ENCODE results near the gene CLDN11.

CLDN11 gene

GRCh38 chr3:170426240-170426797, 7.7 kb downstream of the CLDN11 start:
- H3K4me3 ChIP-seq (ENCODE audit: low read depth, low read length), result no peak overlapping the region

DNA sequence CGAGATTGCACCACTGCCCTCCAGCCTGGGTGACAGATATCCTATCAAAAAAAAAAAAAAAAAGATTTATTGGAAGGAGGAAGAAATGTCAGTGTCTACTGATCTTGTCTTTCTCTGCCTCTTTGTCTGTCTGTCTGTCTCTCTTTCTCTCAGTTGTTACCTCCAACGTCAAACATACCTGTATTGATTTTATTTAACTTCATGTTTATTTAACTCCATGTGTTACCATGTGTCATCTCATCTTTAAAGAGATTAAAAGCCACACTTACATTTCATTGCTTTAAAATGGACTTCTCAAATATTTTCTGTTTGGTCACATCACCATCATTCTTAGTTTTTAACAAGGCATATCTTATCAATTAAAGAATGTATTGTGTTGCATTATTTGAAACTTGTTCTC, 9.4 kb downstream of the CLDN11 start:
- no peak overlapping the region for H3K4me3 ChIP-seq (ENCODE audit: low read depth, low read length)

GRCh38 chr3:170429050-170429449, 10.4 kb downstream of the CLDN11 start:
- H3K4me3 ChIP-seq (ENCODE audit: low read depth, low read length), result no peak overlapping the region

- H3K4me3 ChIP-seq (ENCODE audit: low read depth, low read length), result no peak overlapping the region
These were observed 12.4 kb downstream of the CLDN11 start for GRCh38 chr3:170431054-170431453.

DNA sequence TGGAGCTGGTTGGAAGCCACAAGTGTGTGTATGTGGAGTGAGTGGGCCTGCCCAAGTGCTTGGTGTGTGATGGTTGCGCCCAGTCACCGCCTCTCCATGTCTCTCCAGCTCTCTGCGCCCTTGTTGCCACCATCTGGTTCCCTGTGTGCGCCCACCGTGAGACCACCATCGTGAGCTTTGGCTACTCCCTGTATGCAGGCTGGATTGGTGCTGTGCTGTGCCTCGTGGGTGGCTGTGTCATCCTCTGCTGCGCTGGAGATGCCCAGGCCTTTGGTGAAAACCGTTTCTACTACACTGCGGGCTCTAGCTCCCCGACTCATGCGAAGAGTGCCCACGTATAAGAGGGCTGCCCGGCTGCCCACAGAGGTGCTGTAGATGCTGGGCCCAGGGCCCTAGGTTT, 13.7 kb downstream of the CLDN11 start:
- H3K4me3 ChIP-seq (ENCODE audit: low read depth, low read length), result no peak overlapping the region

DNA sequence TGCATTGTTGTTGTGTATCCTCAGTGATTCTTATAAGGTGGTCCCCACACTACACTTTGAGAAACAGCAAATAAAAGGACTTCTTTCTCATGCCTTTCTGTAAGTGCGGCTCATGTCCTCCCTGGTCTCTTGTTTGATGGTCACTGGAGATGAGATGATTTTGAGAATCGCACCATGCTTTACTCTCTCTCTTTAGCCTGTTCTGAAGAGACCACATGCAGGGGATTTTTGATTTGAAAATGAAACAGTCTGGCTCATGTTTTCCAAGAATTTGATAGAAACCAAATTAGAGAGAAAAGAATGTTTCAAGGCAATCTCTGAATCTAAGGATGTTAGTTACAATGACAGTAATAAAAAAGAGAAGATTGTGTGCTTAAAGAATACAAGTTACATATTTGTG, 18.0 kb downstream of the CLDN11 start:
- no peak overlapping the region for H3K4me3 ChIP-seq (ENCODE audit: low read depth, low read length)

- no peak overlapping the region for H3K4me3 ChIP-seq (ENCODE audit: low read depth, low read length)
These were observed 18.5 kb downstream of the CLDN11 start for GRCh38 chr3:170437176-170437575.

- H3K4me3 ChIP-seq (ENCODE audit: low read depth, low read length), result no peak overlapping the region
These were observed 19.2 kb downstream of the CLDN11 start for GRCh38 chr3:170437696-170438407.

DNA sequence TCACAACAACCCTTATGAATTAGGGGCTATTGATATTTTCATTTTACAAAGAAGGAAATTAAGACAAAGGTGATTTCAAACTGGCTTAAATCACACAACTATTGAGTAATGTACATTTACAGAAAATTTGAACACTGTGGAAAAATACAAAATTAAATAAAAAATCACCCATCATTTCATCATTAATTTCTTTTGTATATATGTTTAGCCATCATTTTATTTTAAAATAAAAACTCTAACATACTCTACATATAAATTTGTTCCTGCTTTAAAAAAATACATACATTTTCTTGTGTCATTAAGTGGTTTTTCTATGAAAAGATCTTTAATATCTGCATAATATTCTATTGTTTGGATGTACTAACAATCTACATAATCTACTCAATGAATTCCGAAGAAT, 20.2 kb downstream of the CLDN11 start:
- no peak overlapping the region for H3K4me3 ChIP-seq (ENCODE audit: low read depth, low read length)

DNA sequence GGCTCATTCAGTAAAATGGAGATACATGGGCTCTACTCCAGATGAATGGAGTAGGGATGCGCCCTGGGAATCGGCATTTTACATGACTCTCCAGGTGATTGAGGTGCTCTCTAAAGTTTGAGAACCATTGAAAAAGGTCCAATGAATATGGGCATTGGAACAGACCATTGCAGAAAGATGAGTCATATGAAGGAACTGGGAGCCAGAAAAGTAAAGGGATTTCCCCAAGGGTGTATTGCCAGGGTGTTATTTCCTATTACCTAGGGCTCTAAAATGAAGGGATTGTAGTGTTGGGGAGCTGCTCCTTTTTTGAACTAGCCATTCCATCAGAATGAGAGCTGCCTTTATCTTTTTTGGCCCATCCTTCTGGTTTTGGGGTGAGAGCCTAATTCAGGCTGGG, 21.7 kb downstream of the CLDN11 start:
- no peak overlapping the region for H3K4me3 ChIP-seq (ENCODE audit: low read depth, low read length)

DNA sequence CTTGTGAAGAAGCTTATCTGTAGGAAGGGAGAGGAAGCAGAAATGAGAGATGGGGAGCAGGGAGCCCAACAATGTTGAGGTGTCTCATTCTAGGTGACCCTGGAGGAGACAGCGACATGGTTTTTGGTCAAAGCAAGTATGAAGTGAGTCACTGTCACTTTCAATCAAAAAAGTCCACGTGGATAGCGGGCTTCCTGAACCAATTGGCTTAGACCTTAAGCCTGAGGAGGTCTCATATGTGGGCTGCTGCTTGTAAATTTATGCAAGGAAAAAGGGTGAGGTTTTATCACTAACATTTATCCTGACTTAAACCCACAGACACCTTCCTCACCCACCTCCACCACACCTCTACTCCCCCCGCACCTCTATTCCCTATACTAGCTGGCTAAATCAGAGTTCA, 22.7 kb downstream of the CLDN11 start:
- H3K4me3 ChIP-seq (ENCODE audit: low read depth, low read length), result no peak overlapping the region

DNA sequence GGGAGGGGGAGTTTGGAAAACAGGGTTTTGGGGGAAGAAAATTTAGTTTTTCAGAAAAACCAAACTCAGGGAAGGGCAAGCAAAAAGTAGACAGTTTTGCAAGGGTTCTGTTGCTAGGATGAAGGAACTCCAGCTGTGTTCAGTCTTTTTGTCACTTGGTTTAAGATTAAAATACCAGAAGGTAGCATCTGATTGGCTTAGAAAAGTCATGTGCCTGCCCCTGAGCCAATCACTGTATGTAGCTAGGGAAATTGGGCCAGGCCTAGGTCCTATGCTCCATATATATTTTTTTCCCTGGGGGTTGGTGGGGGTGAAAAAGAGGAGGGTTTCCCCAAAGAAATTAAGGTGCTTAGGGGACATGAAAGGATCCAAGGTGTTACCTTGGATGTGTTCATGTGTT, 24.3 kb downstream of the CLDN11 start:
- no peak overlapping the region for H3K4me3 ChIP-seq (ENCODE audit: low read depth, low read length)

DNA sequence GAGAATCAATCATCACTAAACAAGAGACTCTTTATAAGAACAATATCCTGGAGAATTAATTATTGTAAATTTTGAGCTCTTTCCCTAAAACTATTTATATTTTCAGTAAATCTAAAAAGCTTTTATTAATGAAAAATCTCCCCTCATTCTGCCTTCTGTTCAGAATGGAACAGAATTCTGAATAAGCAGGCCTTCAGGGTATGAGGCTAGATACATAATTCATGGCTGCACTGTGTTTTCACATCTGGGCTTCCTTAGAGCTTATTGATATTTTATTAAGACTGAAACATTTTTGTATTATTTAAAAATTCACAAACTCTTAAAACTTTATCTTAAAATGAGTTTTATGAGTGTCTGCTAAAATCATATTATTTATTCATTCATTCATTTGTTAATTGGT, 24.8 kb downstream of the CLDN11 start:
- no peak overlapping the region for H3K4me3 ChIP-seq (ENCODE audit: low read depth, low read length)

DNA sequence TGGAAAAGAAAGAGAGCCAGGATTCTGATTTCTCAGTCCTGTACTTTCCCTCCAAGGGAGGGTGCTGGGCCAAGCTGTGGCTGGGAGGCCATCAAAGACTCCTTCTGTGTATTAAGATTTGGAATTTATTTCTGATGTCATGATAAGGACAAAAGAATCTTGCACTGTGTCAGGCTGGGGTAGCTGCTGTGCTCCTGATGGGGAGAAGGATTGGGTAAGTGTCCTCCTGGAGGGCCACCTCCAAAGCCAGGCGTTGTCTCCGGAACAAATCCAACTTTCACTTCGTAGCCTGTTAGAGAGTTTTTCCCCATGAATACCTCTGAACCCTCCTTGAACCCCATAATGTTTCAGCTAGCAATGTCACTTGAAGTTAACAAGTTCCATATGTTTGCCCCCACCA, 29.9 kb downstream of the CLDN11 start:
- no peak overlapping the region for H3K4me3 ChIP-seq (ENCODE audit: low read depth, low read length)

DNA sequence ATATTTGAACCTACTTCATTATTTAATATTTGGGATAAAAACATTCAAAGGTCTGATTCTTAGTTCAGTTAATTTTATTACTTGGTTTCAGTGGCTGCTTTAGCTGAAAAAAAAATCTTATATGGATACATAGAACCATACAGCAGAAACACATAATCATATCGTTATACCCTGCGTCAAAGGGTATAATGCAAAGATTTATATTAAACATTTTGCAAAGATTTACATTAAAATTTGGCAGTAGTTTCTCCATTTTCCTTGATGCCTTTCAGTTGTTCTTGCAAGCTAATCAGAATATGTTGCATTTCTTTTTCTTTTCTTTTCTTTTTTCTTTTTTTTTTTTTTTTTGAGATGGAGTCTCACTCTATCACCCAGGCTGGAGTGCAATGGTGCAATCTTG, 31.4 kb downstream of the CLDN11 start:
- H3K4me3 ChIP-seq (ENCODE audit: low read depth, low read length), result no peak overlapping the region

DNA sequence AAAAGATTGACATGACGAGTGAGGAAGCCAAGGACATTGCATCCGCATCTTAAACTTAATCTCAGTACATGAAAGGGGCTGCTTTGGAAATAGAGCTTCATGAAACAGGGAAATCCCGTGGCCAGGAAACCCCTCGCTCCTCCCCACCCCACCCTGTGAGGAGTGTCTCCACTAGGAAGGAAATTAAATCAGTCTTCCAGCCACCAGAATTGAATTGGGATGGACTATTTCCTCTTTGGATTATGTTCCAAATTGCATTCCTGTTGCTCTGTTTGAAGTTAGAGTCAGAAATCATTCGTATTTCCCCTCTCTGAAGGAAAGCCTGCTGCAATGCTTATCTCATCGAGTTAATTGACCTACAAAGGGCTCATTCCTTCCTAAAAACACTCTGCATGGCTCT, 35.8 kb downstream of the CLDN11 start:
- no peak overlapping the region for H3K4me3 ChIP-seq (ENCODE audit: low read depth, low read length)

DNA sequence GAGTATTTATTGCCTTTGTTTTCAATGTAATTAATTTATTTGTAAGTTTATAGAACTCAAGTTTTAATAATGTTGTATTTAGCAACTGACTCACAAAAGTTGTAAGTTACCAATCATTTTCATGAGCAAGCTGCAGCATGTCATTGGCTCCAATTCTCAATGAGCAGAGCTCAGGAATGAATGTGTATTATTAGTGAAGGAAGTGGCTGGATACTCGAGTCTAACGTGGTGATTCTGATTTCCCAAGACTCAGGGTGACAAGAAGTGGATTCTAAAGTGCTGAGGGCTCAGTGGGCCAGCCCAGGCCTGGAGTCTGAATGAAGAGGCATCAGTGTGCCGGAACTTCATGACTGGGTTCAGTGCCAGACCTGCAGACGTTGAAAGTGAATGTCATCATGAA, 39.6 kb downstream of the CLDN11 start:
- no peak overlapping the region for H3K4me3 ChIP-seq (ENCODE audit: low read depth, low read length)

GRCh38 chr3:170463011-170463410, 44.3 kb downstream of the CLDN11 start:
- no peak overlapping the region for H3K4me3 ChIP-seq (ENCODE audit: low read depth, low read length)

DNA sequence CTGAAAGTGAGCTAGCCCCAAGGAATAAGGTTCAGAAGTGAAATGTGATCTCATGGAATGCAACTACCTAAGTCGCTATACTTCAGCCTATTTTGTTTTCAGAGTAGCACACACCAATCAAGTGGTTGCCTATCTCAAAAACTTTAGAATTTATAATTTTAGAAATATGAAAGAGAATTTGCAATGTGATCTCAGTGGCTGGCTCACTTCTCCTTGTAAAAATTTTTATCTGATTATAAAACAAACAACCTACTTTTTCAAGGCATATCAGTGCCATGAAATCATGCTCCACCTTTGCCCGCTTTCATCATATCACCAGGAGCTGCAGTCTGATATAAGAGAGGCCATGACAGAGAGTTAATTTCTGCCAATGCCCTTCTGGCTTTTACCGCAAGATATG, 47.3 kb downstream of the CLDN11 start:
- H3K4me3 ChIP-seq (ENCODE audit: low read depth, low read length), result no peak overlapping the region

- no peak overlapping the region for H3K4me3 ChIP-seq (ENCODE audit: low read depth, low read length)
These were observed 48.3 kb downstream of the CLDN11 start for GRCh38 chr3:170467007-170467406.

DNA sequence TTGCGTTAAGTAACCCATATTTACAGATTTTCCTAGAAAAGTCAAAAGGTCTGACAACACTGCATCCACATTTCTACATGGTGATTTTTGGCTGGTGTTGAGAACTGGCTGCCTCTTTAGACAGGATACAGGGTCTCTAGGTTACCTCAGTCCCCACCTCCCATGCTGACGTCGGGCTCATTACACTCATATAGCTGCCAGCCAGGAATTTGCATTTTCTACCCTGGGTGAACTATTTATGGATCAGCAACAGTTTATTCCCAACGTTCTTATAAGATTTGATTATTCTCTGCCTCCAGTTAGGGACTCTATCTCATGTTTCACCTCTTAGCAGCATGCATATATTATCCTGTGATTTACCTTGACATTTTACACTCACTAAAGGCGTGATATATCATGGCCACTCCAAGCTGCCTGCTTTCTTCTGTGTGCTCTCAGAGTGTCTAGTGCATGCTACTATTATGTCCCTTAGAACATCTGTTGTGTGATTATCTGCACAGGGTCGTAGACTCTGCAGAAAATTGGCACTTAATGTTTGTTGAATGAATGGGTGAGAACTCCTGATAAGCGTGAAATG, 49.0 kb downstream of the CLDN11 start:
- H3K4me3 ChIP-seq (ENCODE audit: low read depth, low read length), result no peak overlapping the region

- H3K4me3 ChIP-seq (ENCODE audit: low read depth, low read length), result no peak overlapping the region
These were observed 50.7 kb downstream of the CLDN11 start for GRCh38 chr3:170469151-170470062.

Data from iPS-11a (cell line).